ENCODE measurements around the gene ARHGEF17.
"Not testable (repeated sequence)": the region's sequence is repeated elsewhere in the genome, so short reads cannot be mapped to it uniquely, and the experiment has no call there.

The ARHGEF17 gene

GRCh38 chr11:73274191-73274590 lies 33.9 kb upstream of the ARHGEF17 start:
- not testable (repeated sequence) for DNase-seq

DNA sequence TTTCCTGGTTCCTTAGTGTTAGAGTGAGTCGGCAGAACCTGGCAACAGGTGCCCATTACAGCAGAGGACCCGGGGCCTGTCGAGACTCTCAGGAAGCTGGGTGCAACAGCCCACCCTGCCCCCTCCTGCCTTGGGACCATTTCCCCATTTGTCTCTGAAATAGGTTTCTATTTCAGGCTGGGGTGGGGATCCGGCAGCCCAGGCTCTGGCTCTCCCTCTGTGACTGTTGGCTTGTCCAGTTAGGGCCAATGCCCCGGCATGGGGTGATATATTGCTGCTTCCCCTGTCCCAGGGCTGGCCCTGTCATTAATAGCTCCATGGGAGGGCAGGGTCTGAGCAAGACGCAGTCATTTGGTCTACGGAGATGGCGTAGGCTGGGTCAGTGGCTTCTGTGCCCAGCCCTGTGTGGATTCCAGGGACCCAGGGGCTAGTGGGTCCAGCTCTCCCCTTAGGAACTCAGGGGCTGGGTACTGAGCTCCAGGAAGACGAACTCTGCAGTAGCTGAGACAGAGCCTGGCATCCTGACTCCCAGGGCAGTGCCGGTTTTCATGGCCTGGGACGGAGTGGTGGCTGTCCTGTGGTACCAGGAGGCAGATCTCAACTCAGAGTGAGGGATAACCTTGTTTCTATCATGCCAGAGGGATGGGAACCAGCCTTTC lies 33.2 kb upstream of the ARHGEF17 start:
- DNase-seq = no peak

DNA sequence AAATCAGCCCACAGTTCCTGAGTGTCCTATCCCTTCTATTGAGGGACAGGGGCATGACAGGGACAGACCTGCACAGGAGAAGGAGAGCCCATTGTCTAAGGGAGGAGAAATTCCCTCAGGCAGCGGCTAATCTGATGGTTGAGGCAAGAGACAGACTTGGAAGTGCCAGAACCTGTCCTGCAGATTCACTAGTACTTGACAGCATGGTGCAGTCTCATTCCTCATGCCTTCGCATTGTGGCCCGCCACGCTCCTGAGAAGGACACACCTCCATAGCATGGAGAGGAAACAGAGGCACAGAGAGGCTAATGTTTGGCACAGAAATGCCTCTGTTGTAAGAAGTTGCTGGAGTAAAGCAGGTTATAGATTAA lies 32.7 kb upstream of the ARHGEF17 start:
- DNase-seq = no peak

GRCh38 chr11:73277467-73277866 lies 30.6 kb upstream of the ARHGEF17 start:
- DNase-seq = no peak

DNA sequence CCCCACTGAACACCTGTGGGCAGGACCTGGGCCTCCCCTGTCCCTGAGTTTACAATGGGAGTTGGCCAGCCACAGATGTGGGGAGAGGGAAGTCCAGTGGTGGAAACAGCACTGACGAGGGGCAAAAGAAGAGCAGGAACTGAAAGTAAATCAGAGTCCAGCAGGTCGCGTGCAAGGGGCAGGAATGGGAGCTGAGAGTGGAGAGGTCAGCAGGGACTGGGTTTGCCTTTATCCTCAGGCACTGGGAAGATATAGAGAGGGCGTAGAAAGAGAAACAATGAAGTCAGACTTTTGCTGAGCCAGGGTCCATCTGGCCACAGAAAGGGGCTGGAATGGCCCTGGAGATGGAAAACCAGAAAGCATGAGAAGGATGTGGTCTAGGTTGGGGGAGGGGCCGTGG lies 27.4 kb upstream of the ARHGEF17 start:
- no peak for DNase-seq

- no peak for DNase-seq
Measured at GRCh38 chr11:73281201-73281741, 26.8 kb upstream of the ARHGEF17 start.

DNA sequence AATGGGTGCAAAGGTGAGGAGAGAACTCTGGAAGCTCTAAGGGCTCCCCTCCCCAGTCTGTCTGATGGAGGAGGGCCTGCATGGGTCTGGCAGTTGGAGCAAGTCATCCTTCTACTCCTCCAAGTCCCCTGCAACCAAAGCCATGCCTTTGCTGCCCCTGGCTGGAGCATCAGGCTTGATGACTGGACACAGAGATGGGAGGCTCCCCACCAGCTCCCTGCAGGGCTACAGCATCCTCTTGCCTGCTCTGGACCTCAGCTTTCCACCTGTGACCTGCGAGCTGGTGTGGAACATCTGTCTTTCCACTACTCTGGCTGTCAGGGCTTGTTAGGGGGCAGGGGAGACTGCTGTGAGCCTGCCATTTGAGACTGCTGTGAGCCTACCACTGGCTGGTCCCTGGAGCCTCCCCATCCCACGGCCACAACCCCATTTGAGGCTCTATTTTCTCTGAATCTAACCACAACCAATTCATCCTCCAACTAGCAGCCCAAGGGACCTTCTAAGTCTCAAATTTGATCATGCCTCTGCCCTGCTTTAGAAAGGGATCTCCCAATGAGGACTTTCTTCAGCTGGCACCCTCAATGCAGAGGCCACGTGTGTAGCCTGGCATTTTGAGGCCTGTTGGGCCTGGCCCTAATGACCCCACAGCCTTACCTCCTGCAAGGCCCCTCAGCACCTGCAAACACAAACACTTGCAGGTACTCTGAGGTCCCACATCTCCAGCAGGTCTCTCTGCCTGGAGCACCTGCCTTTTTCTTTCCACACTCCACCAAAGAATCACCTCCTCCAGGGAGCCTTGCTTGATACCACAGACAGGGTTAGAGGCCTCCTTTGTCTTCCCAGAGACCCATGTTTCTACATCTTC lies 26.0 kb upstream of the ARHGEF17 start:
- DNase-seq = no peak

DNA sequence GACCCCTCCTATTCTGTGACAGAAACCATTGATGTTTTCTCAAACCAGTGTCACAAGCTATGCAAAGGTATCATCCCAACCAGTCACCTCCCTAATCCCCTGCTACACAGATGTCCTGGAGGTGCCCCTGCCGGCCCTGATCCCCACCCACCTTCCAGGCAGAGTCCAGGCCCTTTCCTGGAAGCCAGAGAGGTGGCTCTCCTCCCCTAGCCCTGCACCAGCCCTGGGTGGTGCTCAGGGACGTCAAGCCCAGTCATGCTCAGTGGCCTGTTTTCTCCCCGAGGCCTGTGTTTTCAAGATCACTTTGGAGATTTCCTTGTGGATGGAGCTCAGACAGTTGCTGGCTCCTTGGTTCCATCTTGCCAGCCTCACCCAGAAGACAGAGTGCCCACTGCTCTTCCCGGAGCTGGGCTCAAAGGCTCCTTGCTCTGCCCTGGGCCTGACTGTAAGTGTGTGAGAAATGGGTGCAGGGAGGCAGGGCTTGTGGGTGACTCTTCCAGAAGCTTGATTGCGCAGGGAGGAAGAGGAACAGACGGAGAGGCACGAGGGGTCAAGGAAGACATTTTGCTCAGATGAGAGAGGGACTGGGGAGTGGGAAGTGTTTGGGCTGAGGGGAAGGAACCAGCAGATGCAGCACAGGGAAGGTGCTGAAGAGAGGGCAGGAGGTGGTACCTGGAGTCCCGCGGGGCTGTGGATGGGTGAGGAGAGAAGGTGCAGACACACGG lies 24.6 kb upstream of the ARHGEF17 start:
- DNase-seq = no peak

DNA sequence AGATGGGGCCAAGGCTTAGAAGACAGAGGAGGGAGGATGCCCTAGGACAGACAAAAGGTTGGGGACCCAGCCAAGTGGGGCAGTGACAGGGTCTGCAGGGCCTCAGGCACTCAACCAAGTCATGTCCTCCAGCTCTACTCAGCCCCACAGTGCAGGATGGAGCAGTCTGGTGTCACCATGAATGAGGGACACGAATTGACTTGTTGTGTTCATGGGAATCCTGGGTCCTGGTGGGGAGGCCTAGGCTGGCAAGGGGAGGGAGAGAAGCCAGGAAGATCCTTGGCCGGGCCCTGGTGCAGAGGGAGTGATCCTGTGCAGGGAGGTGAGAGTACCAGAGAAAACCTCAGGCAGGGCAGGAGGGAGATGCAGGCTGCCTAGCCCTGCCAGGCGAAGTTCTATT lies 24.0 kb upstream of the ARHGEF17 start:
- no peak for DNase-seq

DNA sequence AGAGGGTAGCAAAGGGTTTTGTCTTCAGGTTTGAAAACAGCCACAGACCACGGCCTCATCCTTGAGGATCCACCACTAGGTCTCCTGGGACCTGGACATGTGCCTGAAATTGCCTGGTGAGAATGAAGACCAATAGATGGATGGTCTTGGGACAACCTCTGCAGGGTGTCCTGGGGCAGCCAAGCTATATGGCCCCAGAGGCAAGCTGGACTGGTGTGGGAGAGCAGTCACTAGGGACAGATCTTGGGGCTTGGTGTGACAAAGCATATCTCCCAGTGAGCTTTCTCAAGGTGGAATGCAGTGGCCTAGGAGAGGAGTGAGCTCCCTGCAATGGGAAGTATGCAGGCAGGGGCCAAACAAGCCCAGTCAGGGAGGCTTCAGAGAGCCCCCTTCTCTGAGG lies 22.4 kb upstream of the ARHGEF17 start:
- no peak for DNase-seq

DNA sequence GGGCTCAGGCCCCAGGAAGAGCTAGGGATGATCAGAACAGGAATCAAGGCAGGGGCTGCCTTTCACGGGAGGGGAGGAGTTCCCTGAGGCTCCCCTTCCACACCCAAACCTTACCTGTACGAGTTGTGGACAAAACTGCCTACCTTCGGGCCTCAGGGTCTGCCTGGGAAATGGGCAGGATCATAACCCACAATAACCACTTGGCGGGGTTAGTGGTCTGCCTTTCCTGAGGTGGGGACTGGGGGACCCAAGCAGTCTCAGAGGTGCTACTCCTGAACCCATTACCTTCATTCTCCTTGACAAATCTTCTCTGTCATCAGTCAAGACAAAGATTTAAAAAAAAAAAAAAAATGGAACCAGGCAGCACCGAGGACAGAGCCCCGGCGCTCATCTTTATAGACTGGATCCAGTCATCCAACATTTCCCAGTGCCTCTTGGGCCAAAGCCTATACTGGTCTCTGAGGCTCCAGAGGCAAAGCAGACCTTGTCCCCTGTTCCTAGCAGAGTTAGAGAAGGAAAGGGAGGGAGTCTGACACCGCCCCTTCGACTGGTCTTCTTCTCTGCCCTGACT lies 21.8 kb upstream of the ARHGEF17 start:
- DNase-seq = no peak

DNA sequence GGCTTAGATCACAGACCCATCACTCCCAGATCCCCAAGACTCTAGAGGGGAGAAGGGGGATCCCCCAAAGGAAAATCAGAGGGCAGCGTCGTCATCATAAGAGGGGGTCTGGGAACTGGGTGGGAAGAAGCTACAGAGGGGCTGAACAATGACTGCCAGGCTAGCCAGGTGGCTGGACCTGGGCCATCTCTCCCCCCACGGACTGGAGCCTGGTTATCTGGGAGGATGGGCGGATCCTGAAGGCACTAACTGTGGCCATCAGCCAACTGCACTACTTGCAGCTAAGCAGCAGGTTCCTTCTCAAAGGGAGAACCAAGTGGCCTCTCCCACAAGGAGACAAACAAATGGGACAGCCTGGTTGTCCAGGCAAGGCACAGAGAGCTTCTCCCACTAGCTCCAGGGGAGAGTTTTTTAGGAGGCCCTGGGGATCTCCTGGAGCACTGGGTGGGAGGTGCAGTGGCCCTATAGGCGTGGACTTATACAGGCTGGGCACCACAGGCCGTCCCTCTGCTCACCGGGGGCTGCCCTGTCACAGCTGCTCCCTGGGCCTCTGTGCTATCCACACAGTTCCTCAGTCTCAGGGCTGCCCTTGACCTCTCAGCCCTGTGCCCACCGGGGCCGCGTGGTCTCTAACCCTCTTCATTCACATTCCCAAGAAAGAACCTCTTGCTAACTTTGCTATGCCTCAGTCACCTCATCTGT lies 20.5 kb upstream of the ARHGEF17 start:
- no peak for DNase-seq

DNA sequence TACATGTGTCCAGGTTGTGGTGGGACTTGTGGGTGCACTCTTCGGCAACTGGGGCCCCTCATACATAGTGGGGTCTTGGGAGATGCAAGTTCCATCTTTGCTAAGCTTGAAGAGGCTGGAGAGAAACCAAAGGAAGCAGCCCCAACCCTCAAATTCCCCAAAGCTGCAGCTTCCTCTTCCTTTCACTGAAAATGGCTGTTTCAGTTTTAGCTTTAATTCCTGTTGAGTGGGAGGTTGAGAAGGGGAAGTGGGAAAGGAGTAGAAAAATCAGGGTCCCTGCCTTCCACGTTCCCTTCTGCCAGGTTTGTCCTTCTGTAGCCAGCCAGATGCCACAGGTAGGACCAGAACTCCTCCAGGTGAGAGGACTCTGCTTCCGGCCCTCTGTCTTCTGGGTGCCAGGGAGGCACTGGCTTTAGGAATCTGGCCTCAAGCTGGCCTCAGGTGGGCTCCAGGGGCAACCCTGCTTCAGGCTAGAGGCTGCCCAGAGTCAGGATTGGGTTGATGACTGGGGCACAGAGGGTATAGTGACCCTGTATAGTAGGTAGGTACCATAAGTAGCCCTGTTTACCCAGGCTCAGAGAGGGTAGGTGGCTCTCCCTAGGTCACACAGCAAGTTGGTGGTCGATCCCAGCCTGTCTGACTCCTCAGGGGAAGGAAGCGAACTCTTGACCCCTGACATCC lies 19.7 kb upstream of the ARHGEF17 start:
- no peak for DNase-seq

- peak; percentile 28 for DNase-seq
Measured at GRCh38 chr11:73288873-73289707, 19.0 kb upstream of the ARHGEF17 start.

DNA sequence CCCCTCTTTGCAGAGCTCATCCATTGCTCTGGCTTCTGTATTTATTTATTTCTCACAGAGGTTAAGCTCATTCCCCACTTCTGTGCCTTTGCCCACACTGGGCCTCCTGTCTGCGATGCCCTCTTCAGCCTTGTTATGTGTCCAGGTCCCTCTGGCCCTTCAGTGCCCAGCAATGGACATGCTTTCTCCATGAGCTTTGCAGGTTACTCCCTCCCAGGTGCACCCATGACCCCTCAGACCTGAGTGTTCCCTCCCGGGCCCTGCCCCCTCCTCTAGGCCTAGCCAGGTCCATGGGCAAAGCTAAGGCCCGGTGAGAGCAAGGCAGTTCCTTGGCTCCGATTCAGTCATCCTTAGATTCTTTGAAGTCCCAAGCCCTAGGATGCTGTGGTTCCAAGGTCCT lies 17.5 kb upstream of the ARHGEF17 start:
- no peak for DNase-seq

DNA sequence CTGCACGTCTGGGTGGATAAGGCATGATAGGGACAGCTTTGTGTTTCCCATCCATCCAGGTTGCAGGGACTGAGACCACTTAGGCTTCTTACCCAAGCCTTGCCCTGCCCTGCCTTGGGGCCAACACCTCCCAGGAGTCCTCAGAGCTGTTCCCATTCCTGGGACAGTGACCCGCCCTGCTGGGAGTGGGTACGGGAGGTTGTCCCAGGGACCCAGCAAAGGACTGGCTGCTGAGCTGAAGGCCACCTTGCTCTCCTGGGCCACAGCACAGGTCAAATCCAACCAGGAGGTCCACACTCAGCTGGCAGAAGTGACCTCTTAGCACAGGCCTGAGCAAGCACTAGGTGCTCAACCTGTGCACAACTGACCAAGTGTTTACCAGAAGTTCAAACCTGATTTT lies 16.9 kb upstream of the ARHGEF17 start:
- no peak for DNase-seq

DNA sequence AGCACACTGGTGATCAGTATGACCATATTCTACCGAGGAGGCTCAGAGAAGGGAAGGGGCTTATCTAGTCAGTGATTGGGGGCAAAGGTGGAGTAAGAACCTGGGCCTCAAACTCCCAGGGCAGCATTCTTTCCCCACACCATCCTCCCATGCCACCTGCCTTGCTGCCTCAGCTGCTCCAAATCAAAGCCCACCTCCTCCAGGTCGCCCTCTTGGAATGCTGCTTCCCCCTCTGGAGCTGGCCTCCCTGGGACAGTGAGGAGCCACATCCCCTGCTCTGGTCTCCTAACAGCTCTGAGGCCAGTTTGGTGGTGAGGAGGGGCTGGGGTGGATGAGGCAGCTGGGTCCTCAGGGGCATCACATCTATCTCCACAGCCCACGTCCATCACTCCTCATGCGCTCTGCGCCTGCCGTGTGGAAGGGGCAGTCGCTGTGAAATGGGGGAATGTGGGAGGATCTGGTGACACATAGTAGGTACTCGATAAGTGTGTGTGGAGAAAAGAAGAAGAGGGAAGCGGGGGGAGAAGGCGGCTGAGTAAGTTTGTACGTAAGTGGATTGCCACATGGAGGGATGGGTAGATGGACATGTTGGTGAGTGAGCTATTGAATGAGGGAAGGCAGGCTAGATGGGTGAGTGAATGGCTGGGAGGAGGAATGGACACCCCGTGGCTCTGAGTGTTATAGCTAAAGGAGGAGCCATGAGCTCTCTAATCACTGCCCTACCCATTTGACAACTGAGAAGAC lies 16.1 kb upstream of the ARHGEF17 start:
- DNase-seq = no peak

- DNase-seq = no peak
Measured at GRCh38 chr11:73292525-73292894, 15.6 kb upstream of the ARHGEF17 start.

- no peak for DNase-seq
Measured at GRCh38 chr11:73293356-73293936, 14.6 kb upstream of the ARHGEF17 start.

GRCh38 chr11:73294604-73295003 lies 13.5 kb upstream of the ARHGEF17 start:
- DNase-seq = no peak

All from stimulated activated CD4-positive, alpha-beta T cell treated with anti-CD3 and anti-CD28 coated beads, Interleukin-12 subunit alpha, Interleukin-12 subunit beta, amount 100 ng/mL, for 4 hours (primary cell).